K562 (cell line): ENCODE measurements around the gene MOB1A. TPM values are rescaled to one million over a fixed set of nuclear protein-coding genes. Genes with fewer than 3 reads are reported as not detected.

Experiments
- ATAC-seq: fragments of 200-7000 bp; cut with Tn5 transposase; 3 replicates; pipeline ENCODE4 v1.9.1; 2020; ENCODE audit warnings: moderate library complexity
- BruUV-seq: library from RNA; stranded (reverse); fragments of 400-500 nt; replicated peaks from 2 replicates; lab custom pipeline; 2021; lab: Mats Ljungman, UMichigan
- CTCF ChIA-PET: fragments of 300-600 bp; formaldehyde crosslinking; extraction: SDS; loops from one replicate; lab custom pipeline; 2021; ENCODE audit warnings: low intra/inter-chr PET ratio; lab: Yijun Ruan, JAX
- POLR2A ChIA-PET: fragments of 300-600, 350-650 bp; sonication (Branson Sonifier 250); formaldehyde crosslinking; extraction: SDS; loops from one replicate; lab custom pipeline; 2021; ENCODE audit warnings: antibody characterized with exemption, inconsistent platforms; lab: Yijun Ruan, JAX
- DNase-seq, 4 experiments: peaks; one replicate each; pipeline versions ENCODE4 v3.0.0 to v3.0.0-alpha.2; 2011 to 2018; ENCODE audit warnings: low spot score in 3 of 4, mixed read lengths in 3 of 4; ENCODE audit errors: extremely low read depth in 1 of 4
- FAIRE-seq: peaks from 2 replicates; lab custom pipeline; 2011; peaks lifted over from hg19 to GRCh38; lab: Jason Lieb, UNC
- H2AFZ ChIP-seq: 2 replicates; pipeline ENCODE4 v1.6.0; 2011; ENCODE audit warnings: low read depth, low read length, control low read depth, inconsistent platforms
- H3K27ac ChIP-seq: fragments of 200-600 bp; 3 replicates; pipeline ENCODE4 v1.8.0; 2011; ENCODE audit warnings: low read depth, mild to moderate bottlenecking, control low read depth, inconsistent platforms, low read length, moderate library complexity, mixed read lengths; ENCODE audit errors: extremely low read depth
- H3K27me3 ChIP-seq, 2 experiments: fragments of 300-600 bp in 1 of 2; 2 replicates in 1 of 2; 3 replicates in 1 of 2; pipeline versions ENCODE4 v1.6.0 to v1.8.0; 2011; ENCODE audit warnings: inconsistent platforms in 2 of 2, low read length in 2 of 2, mild to moderate bottlenecking in 1 of 2, mixed read lengths in 1 of 2, moderate library complexity in 1 of 2; ENCODE audit not compliant: control insufficient read depth in 2 of 2, insufficient read depth in 2 of 2
- H3K36me3 ChIP-seq: fragments of 300-600 bp; 3 replicates; pipeline ENCODE4 v1.8.0; 2011; ENCODE audit warnings: mild to moderate bottlenecking, low read length, inconsistent platforms; ENCODE audit not compliant: control insufficient read depth, insufficient read depth
- H3K4me1 ChIP-seq, 2 experiments: fragments of 200-600 bp in 1 of 2; replicated peaks in 1 of 2; 2 replicates in 1 of 2; 3 replicates in 1 of 2; pipeline versions ENCODE4 v1.5.1 to v1.8.0; 2011; ENCODE audit warnings: inconsistent platforms in 2 of 2, low read length in 2 of 2, mild to moderate bottlenecking in 1 of 2, mixed read lengths in 1 of 2, moderate library complexity in 1 of 2; ENCODE audit not compliant: control insufficient read depth in 2 of 2, insufficient read depth in 2 of 2
- H3K4me2 ChIP-seq: 2 replicates; pipeline ENCODE4 v1.6.1; 2011; ENCODE audit warnings: low read length, control low read depth, inconsistent platforms, mixed read lengths; ENCODE audit not compliant: insufficient read depth
- H3K4me3 ChIP-seq: fragments of 200-600 bp; sonication (generic), shearing (Covaris generic); 2 replicates; pipeline ENCODE4 v1.5.1; 2016; ENCODE audit warnings: control low read depth, inconsistent platforms
- H3K79me2 ChIP-seq: fragments of 200-600 bp; 3 replicates; pipeline ENCODE4 v1.8.0; 2011; ENCODE audit warnings: low read length, inconsistent platforms; ENCODE audit not compliant: control insufficient read depth, insufficient read depth
- H3K9ac ChIP-seq, 2 experiments: 2 replicates each; pipeline versions ENCODE4 v1.6.0 to v1.6.1; 2011; ENCODE audit warnings: low read depth in 2 of 2, low read length in 2 of 2, control low read depth in 1 of 2, inconsistent platforms in 1 of 2, mild to moderate bottlenecking in 1 of 2, mixed read lengths in 1 of 2; ENCODE audit not compliant: insufficient read depth in 1 of 2
- H3K9me1 ChIP-seq: one replicate; pipeline ENCODE4 v1.6.0; 2011; ENCODE audit warnings: inconsistent platforms, mild to moderate bottlenecking, low read length, moderate library complexity; ENCODE audit not compliant: control insufficient read depth, insufficient read depth
- H3K9me3 ChIP-seq: replicated peaks from 2 replicates; pipeline ENCODE4 v1.5.1; 2011; ENCODE audit warnings: low read depth, low read length, inconsistent platforms; ENCODE audit not compliant: control insufficient read depth, insufficient read depth
- H4K20me1 ChIP-seq: replicated peaks from 2 replicates; pipeline ENCODE4 v1.6.1; 2011; ENCODE audit warnings: low read length, inconsistent platforms, mixed read lengths; ENCODE audit not compliant: control insufficient read depth, insufficient read depth
- CREB3 ChIP-seq: fragments of 450-650 bp; conservative IDR thresholded peaks from 2 replicates; pipeline ENCODE4 v1.6.1; 2016; ENCODE audit warnings: missing genetic modification characterization, low read depth, mild to moderate bottlenecking, missing compliant biosample characterization, moderate library complexity
- DLX4 ChIP-seq: fragments of 250-450 bp; sonication (Bioruptor Pico); IDR thresholded peaks from 2 replicates; pipeline ENCODE4 v1.6.1; 2021; ENCODE audit warnings: mild to moderate bottlenecking
- KAT2B ChIP-seq: IDR thresholded peaks from one replicate; pipeline ENCODE4 v1.6.1; 2012; ENCODE audit warnings: low read depth, mild to moderate bottlenecking, control low read depth, inconsistent platforms, low read length, moderate library complexity
- MIER1 ChIP-seq: fragments of 450-650 bp; IDR thresholded peaks from 2 replicates; pipeline ENCODE4 v1.6.1; 2016; ENCODE audit warnings: antibody characterized with exemption, mild to moderate bottlenecking, low read depth
- PTRF ChIP-seq: fragments of 450-650 bp; IDR thresholded peaks from 2 replicates; pipeline ENCODE4 v1.6.1; 2016; ENCODE audit warnings: mild to moderate bottlenecking, missing genetic modification characterization, missing compliant biosample characterization
- ZNF175 ChIP-seq: fragments of 200-800 bp; sonication (Bioruptor generic); IDR thresholded peaks from 2 replicates; pipeline ENCODE4 v1.6.1; 2016; ENCODE audit warnings: low read depth, mild to moderate bottlenecking, missing genetic modification characterization, missing compliant biosample characterization
- ZNF511 ChIP-seq: sonication (generic); formaldehyde crosslinking; IDR thresholded peaks from 2 replicates; pipeline ENCODE4 v1.8.0; 2022; ENCODE audit warnings: mild to moderate bottlenecking, missing genetic modification reagents
- ZNF79 ChIP-seq: fragments of 250-450 bp; sonication (Bioruptor Pico); IDR thresholded peaks from 2 replicates; pipeline ENCODE4 v1.4.0; 2020; ENCODE audit warnings: low read depth, mild to moderate bottlenecking, moderate library complexity
- WGBS: fragments of 100-300 bp; shearing (Covaris generic); methylation state at CpG from one replicate; pipeline ENCODE4 v1.1.6; 2016; ENCODE audit warnings: low coverage, mixed read lengths; ENCODE audit not compliant: insufficient coverage; ENCODE audit errors: missing lambda C conversion rate; 5-methylcytosine and 5-hydroxymethylcytosine counted together
- in situ Hi-C: fragments of 300-500 bp; cut with MboI; formaldehyde crosslinking; loops from 4 replicates; pipeline ENCODE4 v1.15.0; 2018; ENCODE audit warnings: inconsistent platforms, mixed read lengths
- intact Hi-C: fragments of 100-400 bp; cut with micrococcal nuclease; formaldehyde crosslinking; loops from 2 replicates; pipeline ENCODE4 v1.14.2; 2022
- polyA plus RNA-seq, 8 experiments: library from polyadenylated mRNA; depleted of rRNA in 4 of 8; stranded (reverse) in 5 of 8; unstranded in 3 of 8; fragments of >200 nt; fragmentation: Nextera tagmentation in 2 of 8; fragmentation: Illumina TruSeq in 1 of 8; extraction: Ambion mirVana in 2 of 8; extraction: Trizol in 1 of 8; gene quantifications; 2 replicates each; pipeline versions ENCODE4 v1.2.1 to v1.2.3, GENCODE V29; 2011 to 2014; ENCODE audit warnings: inconsistent platforms in 1 of 8, missing spikeins in 1 of 8
- total RNA-seq, 7 experiments: library from RNA; depleted of rRNA in 6 of 7; stranded (reverse); fragments of >200 nt in 6 of 7; fragmentation: Illumina TruSeq in 2 of 7; extraction: Trizol in 2 of 7; gene quantifications; 2 replicates each; pipeline versions ENCODE4 v1.2.1 to v1.2.3, GENCODE V29; 2011 to 2021; ENCODE audit warnings: low replicate concordance in 1 of 7
- TF ChIP-seq, protein P1 (sequence below): fragments of 200-600 bp; sonication (generic); IDR thresholded peaks from one replicate; pipeline ENCODE4 v1.6.1; 2012; ENCODE audit warnings: mild to moderate bottlenecking, low read depth, low read length, inconsistent platforms

The MOB1A gene
- total and polyA plus RNA-seq, 9 of the 15 experiments (the other 6 are each of a cell fraction or from before 2014, with no cell fraction given) = 24.8 to 100 (median 60.2) TPM

- DNase-seq = no peak
- Histone ChIP-seq H2AFZ (peak overlapping the region; percentile 68), H3K36me3 (no peaks in the 10 kb centered on the region), H3K4me2 (no peak overlapping the region), H3K9me1 (no peaks in the 10 kb centered on the region), H3K9me3 (no peaks in the 10 kb centered on the region), H3K4me1 (peaks cover 24 to 30% of the 10 kb centered on the region in 2 experiments), H3K27ac (no peak overlapping the region), H3K27me3 (no peaks in the 10 kb centered on the region), H3K9ac (no peak overlapping the region), H4K20me1 (no peaks in the 10 kb centered on the region), H3K4me3 (no peak overlapping the region), H3K79me2 (no peaks in the 10 kb centered on the region)
- WGBS = 52% methylated on average over 2 of the region's 2 CpGs
- BruUV-seq = no TSS peak
- FAIRE-seq = no peak
- in situ Hi-C loops = no loop called here
- ChIA-PET POLR2A (interaction anchor here (1.0 to 2.5 kb wide), 3 partner anchors 13 to 16 kb away, joined by 3 to 7 read pairs (median 3); partner anchors contain the start of gene MTHFD2), CTCF (no interaction called here)
- ATAC-seq = no peak
- intact Hi-C loops = no loop called here
- no peak for TF ChIP-seq DLX4 (CRISPR knock-in tag)
- TF ChIP-seq ZNF511 (CRISPR knock-in tag) = no peak
- no peak for TF ChIP-seq KAT2B
- TF ChIP-seq MIER1 = no peak
- TF ChIP-seq, protein P1, sequence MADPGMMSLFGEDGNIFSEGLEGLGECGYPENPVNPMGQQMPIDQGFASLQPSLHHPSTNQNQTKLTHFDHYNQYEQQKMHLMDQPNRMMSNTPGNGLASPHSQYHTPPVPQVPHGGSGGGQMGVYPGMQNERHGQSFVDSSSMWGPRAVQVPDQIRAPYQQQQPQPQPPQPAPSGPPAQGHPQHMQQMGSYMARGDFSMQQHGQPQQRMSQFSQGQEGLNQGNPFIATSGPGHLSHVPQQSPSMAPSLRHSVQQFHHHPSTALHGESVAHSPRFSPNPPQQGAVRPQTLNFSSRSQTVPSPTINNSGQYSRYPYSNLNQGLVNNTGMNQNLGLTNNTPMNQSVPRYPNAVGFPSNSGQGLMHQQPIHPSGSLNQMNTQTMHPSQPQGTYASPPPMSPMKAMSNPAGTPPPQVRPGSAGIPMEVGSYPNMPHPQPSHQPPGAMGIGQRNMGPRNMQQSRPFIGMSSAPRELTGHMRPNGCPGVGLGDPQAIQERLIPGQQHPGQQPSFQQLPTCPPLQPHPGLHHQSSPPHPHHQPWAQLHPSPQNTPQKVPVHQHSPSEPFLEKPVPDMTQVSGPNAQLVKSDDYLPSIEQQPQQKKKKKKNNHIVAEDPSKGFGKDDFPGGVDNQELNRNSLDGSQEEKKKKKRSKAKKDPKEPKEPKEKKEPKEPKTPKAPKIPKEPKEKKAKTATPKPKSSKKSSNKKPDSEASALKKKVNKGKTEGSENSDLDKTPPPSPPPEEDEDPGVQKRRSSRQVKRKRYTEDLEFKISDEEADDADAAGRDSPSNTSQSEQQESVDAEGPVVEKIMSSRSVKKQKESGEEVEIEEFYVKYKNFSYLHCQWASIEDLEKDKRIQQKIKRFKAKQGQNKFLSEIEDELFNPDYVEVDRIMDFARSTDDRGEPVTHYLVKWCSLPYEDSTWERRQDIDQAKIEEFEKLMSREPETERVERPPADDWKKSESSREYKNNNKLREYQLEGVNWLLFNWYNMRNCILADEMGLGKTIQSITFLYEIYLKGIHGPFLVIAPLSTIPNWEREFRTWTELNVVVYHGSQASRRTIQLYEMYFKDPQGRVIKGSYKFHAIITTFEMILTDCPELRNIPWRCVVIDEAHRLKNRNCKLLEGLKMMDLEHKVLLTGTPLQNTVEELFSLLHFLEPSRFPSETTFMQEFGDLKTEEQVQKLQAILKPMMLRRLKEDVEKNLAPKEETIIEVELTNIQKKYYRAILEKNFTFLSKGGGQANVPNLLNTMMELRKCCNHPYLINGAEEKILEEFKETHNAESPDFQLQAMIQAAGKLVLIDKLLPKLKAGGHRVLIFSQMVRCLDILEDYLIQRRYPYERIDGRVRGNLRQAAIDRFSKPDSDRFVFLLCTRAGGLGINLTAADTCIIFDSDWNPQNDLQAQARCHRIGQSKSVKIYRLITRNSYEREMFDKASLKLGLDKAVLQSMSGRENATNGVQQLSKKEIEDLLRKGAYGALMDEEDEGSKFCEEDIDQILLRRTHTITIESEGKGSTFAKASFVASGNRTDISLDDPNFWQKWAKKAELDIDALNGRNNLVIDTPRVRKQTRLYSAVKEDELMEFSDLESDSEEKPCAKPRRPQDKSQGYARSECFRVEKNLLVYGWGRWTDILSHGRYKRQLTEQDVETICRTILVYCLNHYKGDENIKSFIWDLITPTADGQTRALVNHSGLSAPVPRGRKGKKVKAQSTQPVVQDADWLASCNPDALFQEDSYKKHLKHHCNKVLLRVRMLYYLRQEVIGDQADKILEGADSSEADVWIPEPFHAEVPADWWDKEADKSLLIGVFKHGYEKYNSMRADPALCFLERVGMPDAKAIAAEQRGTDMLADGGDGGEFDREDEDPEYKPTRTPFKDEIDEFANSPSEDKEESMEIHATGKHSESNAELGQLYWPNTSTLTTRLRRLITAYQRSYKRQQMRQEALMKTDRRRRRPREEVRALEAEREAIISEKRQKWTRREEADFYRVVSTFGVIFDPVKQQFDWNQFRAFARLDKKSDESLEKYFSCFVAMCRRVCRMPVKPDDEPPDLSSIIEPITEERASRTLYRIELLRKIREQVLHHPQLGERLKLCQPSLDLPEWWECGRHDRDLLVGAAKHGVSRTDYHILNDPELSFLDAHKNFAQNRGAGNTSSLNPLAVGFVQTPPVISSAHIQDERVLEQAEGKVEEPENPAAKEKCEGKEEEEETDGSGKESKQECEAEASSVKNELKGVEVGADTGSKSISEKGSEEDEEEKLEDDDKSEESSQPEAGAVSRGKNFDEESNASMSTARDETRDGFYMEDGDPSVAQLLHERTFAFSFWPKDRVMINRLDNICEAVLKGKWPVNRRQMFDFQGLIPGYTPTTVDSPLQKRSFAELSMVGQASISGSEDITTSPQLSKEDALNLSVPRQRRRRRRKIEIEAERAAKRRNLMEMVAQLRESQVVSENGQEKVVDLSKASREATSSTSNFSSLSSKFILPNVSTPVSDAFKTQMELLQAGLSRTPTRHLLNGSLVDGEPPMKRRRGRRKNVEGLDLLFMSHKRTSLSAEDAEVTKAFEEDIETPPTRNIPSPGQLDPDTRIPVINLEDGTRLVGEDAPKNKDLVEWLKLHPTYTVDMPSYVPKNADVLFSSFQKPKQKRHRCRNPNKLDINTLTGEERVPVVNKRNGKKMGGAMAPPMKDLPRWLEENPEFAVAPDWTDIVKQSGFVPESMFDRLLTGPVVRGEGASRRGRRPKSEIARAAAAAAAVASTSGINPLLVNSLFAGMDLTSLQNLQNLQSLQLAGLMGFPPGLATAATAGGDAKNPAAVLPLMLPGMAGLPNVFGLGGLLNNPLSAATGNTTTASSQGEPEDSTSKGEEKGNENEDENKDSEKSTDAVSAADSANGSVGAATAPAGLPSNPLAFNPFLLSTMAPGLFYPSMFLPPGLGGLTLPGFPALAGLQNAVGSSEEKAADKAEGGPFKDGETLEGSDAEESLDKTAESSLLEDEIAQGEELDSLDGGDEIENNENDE = no peak
- no peak for TF ChIP-seq CREB3
- no peak for TF ChIP-seq ZNF79
- TF ChIP-seq PTRF (tag) = no peak
- TF ChIP-seq ZNF175 (CRISPR knock-in tag) = no peak
Observed at GRCh38 chr2:74183878-74184277, 5.2 kb upstream of the MOB1A start.
